ENCODE results near the gene NMD3. TPM values are rescaled to one million over a fixed set of nuclear protein-coding genes. Genes with fewer than 3 reads are reported as not detected.

The NMD3 gene
- total and polyA plus RNA-seq, 4 donors, result 18.7 to 64.1 (median 33.2) TPM

DNA sequence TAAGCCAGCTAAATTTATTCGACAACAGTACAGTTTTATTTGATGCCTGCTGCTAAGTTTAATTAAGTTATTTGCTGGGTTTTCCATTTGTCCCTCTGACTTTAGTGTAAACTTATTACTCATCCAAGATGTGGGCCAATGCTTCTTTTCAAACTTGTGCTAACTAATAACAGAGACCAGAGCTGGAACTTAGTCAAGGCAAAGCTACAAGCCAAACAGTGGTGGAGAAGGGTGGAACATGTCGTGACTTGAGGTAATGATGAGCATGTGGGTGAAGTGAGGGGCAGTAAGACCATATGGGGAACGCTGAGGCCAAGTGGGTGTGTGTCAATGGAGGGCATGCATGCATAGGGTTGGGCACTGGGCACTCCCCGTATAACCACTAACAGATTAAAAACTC, 63.9 kb downstream of the NMD3 start:
- Histone ChIP-seq H3K9ac (ENCODE audit: insufficient read depth in 1 of 2, low read length in 2 of 2) (no peak overlapping the region), H3K4me1 (ENCODE audit: control insufficient read depth in 5 of 5, insufficient read depth in 5 of 5, low read length in 5 of 5) (no peaks in the 10 kb centered on the region), H3K9me3 (ENCODE audit: control insufficient read depth in 4 of 4, insufficient read depth in 3 of 4, low read length in 3 of 4) (peaks cover 0 to 14% (median 5%) of the 10 kb centered on the region in 4 donors), H3K27me3 (ENCODE audit: control insufficient read depth in 3 of 3, insufficient read depth in 3 of 3, low read length in 2 of 3) (no peaks in the 10 kb centered on the region), H3K4me3 (no peak overlapping the region), H3K36me3 (ENCODE audit: control insufficient read depth in 4 of 4, insufficient read depth in 4 of 4, low read length in 4 of 4) (no peaks in the 10 kb centered on the region), H3K27ac (ENCODE audit: low read depth in 1 of 2, low read length in 1 of 2) (no peak overlapping the region)
- 91 to 96% methylated on average over 4 of the region's 4 CpGs for WGBS, 2 donors
- ATAC-seq (ENCODE audit: insufficient read depth, low FRiP score) (no peak), DNase-seq (no peak)
- no peak for TF ChIP-seq CTCF (IDR thresholded peaks at IDR 0.05; ENCODE audit: control extremely low read depth, extremely low read depth)

- WGBS, 2 donors, result 95 to 96% methylated on average over 4 of the region's 4 CpGs
- TF ChIP-seq CTCF (IDR thresholded peaks at IDR 0.05; ENCODE audit: control extremely low read depth, extremely low read depth), result no peak
- Histone ChIP-seq H3K9ac (ENCODE audit: insufficient read depth in 1 of 2, low read length in 2 of 2) (no peak overlapping the region), H3K27me3 (ENCODE audit: control insufficient read depth in 3 of 3, insufficient read depth in 3 of 3, low read length in 2 of 3) (no peaks in the 10 kb centered on the region), H3K36me3 (ENCODE audit: control insufficient read depth in 4 of 4, insufficient read depth in 4 of 4, low read length in 4 of 4) (no peaks in the 10 kb centered on the region), H3K27ac (ENCODE audit: low read depth in 1 of 2, low read length in 1 of 2) (no peak overlapping the region), H3K4me1 (ENCODE audit: control insufficient read depth in 5 of 5, insufficient read depth in 5 of 5, low read length in 5 of 5) (no peaks in the 10 kb centered on the region), H3K4me3 (no peak overlapping the region), H3K9me3 (ENCODE audit: control insufficient read depth in 4 of 4, insufficient read depth in 3 of 4, low read length in 3 of 4) (peaks cover 0 to 5% (median 2%) of the 10 kb centered on the region in 4 donors)
- no peak for ATAC-seq (ENCODE audit: insufficient read depth, low FRiP score)
- DNase-seq, result no peak
Observed at GRCh38 chr3:161289174-161289573, 68.1 kb downstream of the NMD3 start.

DNA sequence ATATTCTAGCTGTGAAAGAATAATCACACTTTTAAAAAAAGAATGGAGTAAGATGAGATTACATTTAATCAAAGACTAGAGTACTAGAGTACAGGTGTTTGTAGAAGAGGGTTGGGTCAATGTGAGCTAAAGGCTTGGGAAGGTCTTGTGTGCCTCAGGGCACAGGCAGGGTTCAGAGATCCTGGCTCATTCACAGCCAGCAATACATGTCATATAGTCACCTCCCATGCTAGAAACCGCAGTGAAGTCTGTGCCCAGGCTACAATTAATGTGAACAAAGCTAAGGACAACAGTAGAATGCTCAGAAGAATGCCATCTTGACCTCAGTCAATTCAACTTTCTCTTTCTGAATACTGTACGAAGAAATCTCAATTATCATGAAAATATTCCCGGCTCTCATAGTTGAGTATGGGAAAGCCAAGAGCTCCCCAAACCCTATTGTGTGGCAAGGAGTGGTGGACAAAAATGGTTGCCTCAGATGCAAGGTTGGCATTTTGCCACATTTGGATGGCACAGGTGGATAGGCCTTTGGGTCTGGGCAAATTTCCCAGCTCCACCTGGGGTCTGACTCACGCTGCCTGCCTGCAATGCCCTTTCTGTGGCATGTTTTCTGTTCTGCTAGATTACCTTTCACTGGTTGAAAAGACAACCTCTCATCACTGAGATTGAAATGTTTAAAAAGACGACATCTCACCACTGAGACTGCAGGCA, 70.2 kb downstream of the NMD3 start:
- H3K4me1 ChIP-seq (ENCODE audit: control insufficient read depth in 5 of 5, insufficient read depth in 5 of 5, low read length in 5 of 5), result no peaks in the 10 kb centered on the region
- ATAC-seq (ENCODE audit: insufficient read depth, low FRiP score), result no peak
- no peak overlapping the region for H3K9ac ChIP-seq (ENCODE audit: insufficient read depth in 1 of 2, low read length in 2 of 2)
- DNase-seq, result no peak
- no peaks in the 10 kb centered on the region for H3K27me3 ChIP-seq (ENCODE audit: control insufficient read depth in 3 of 3, insufficient read depth in 3 of 3, low read length in 2 of 3)
- TF ChIP-seq CTCF (IDR thresholded peaks at IDR 0.05; ENCODE audit: control extremely low read depth, extremely low read depth), result no peak
- H3K27ac ChIP-seq (ENCODE audit: low read depth in 1 of 2, low read length in 1 of 2), result no peak overlapping the region
- no peak overlapping the region for H3K4me3 ChIP-seq
- H3K9me3 ChIP-seq (ENCODE audit: control insufficient read depth in 4 of 4, insufficient read depth in 3 of 4, low read length in 3 of 4), result peaks cover 0 to 5% (median 1%) of the 10 kb centered on the region in 4 donors
- H3K36me3 ChIP-seq (ENCODE audit: control insufficient read depth in 4 of 4, insufficient read depth in 4 of 4, low read length in 4 of 4), result peaks cover 0 to 3% (median 0%) of the 10 kb centered on the region in 4 donors
- WGBS, 2 donors, result 95 to 97% methylated on average over 5 of the region's 5 CpGs
